K562 (cell line): ENCODE data around the gene THAP8. TPM values are rescaled to one million over a fixed set of nuclear protein-coding genes. Genes with fewer than 3 reads are reported as not detected.

Experiments used
- NR0B1 ChIP-seq: fragments of 450-650 bp; IDR thresholded peaks from one replicate; pipeline ENCODE4 v1.6.1; 2018; ENCODE audit warnings: mild to moderate bottlenecking, moderate library complexity; ENCODE audit not compliant: partially characterized antibody
- ZNF277 ChIP-seq: fragments of 250-450 bp; sonication (Bioruptor Pico); IDR thresholded peaks from 2 replicates; pipeline ENCODE4 v1.8.0; 2022; ENCODE audit warnings: inconsistent platforms, mild to moderate bottlenecking, moderate library complexity, borderline replicate concordance
- polyA plus RNA-seq, 8 experiments: library from polyadenylated mRNA; depleted of rRNA in 4 of 8; stranded (reverse) in 5 of 8; unstranded in 3 of 8; fragments of >200 nt; fragmentation: Nextera tagmentation in 2 of 8; fragmentation: Illumina TruSeq in 1 of 8; extraction: Ambion mirVana in 2 of 8; extraction: Trizol in 1 of 8; gene quantifications; 2 replicates each; pipeline versions ENCODE4 v1.2.1 to v1.2.3, GENCODE V29; 2011 to 2014; ENCODE audit warnings: inconsistent platforms in 1 of 8, missing spikeins in 1 of 8
- total RNA-seq, 7 experiments: library from RNA; depleted of rRNA in 6 of 7; stranded (reverse); fragments of >200 nt in 6 of 7; fragmentation: Illumina TruSeq in 2 of 7; extraction: Trizol in 2 of 7; gene quantifications; 2 replicates each; pipeline versions ENCODE4 v1.2.1 to v1.2.3, GENCODE V29; 2011 to 2021; ENCODE audit warnings: low replicate concordance in 1 of 7
- TF ChIP-seq, protein P1 (sequence below): fragments of 450-650 bp; IDR thresholded peaks from 2 replicates; pipeline ENCODE4 v1.7.0; 2016; ENCODE audit warnings: borderline replicate concordance

Gene THAP8
- total and polyA plus RNA-seq, 9 of the 15 experiments (the other 6 are each of a cell fraction or from before 2014, with no cell fraction given) = 0.11 to 2.0 (median 0.94) TPM

- TF ChIP-seq, protein P1, sequence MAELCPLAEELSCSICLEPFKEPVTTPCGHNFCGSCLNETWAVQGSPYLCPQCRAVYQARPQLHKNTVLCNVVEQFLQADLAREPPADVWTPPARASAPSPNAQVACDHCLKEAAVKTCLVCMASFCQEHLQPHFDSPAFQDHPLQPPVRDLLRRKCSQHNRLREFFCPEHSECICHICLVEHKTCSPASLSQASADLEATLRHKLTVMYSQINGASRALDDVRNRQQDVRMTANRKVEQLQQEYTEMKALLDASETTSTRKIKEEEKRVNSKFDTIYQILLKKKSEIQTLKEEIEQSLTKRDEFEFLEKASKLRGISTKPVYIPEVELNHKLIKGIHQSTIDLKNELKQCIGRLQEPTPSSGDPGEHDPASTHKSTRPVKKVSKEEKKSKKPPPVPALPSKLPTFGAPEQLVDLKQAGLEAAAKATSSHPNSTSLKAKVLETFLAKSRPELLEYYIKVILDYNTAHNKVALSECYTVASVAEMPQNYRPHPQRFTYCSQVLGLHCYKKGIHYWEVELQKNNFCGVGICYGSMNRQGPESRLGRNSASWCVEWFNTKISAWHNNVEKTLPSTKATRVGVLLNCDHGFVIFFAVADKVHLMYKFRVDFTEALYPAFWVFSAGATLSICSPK = no peak
- TF ChIP-seq ZNF277 (CRISPR knock-in tag) (no peak), NR0B1 (no peak)
These were observed 49.0 kb upstream of the THAP8 start (continued) for GRCh38 chr19:36103040-36103626.
